Endothelial cell of umbilical vein (primary cell): ENCODE results near the gene FJX1.

ENCODE experiments used
- CTCF ChIP-seq, 2 donors: IDR thresholded peaks; 1 replicate in 1 of 2; 2 replicates in 1 of 2; pipeline ENCODE4 v1.5.1; 2011; ENCODE audit warnings: low read length in 2 of 2, mild to moderate bottlenecking in 2 of 2, moderate library complexity in 2 of 2, control low read depth in 1 of 2, inconsistent platforms in 1 of 2, low read depth in 1 of 2; ENCODE audit not compliant: insufficient read depth in 1 of 2; ENCODE audit errors: extremely low read depth in 1 of 2
- EZH2 ChIP-seq: IDR thresholded peaks from 2 replicates; pipeline ENCODE4 v1.6.1; 2012; ENCODE audit warnings: borderline replicate concordance, low read depth, mild to moderate bottlenecking, moderate library complexity, low read length, inconsistent platforms; ENCODE audit not compliant: severe bottlenecking
- GATA2 ChIP-seq: IDR thresholded peaks from 2 replicates; pipeline ENCODE4 v1.7.0; 2011; ENCODE audit warnings: low read depth, mild to moderate bottlenecking, moderate library complexity, mixed read lengths, low read length; ENCODE audit not compliant: insufficient read length, insufficient read depth
- MAX ChIP-seq: IDR thresholded peaks from 2 replicates; pipeline ENCODE4 v1.6.1; 2011; ENCODE audit not compliant: insufficient read depth, insufficient read length
- POLR2A ChIP-seq: IDR thresholded peaks from 2 replicates; pipeline ENCODE4 v1.6.1; 2012; ENCODE audit warnings: low read depth, mild to moderate bottlenecking, control low read depth, low read length

- TF ChIP-seq POLR2A (no peak), EZH2 (no peak), GATA2 (no peak), CTCF (IDR thresholded peaks at IDR 0.05; ENCODE audit: extremely low read depth in 1 of 2, insufficient read depth in 1 of 2, low read depth in 1 of 2, low read length in 2 of 2) (no peak), MAX (no peak)
Measured at GRCh38 chr11:35582033-35582432, 36.2 kb upstream of the FJX1 start.
